HG02885 (cell line): Measurements from ENCODE around the gene PARP3.

Experiments used
- ATAC-seq: cut with Tn5 transposase; IDR thresholded peaks from one replicate; pipeline ENCODE4 v1.9.1; 2021; ENCODE audit warnings: mild to moderate bottlenecking; ENCODE audit not compliant: unreplicated experiment, poor library complexity

Gene PARP3

DNA sequence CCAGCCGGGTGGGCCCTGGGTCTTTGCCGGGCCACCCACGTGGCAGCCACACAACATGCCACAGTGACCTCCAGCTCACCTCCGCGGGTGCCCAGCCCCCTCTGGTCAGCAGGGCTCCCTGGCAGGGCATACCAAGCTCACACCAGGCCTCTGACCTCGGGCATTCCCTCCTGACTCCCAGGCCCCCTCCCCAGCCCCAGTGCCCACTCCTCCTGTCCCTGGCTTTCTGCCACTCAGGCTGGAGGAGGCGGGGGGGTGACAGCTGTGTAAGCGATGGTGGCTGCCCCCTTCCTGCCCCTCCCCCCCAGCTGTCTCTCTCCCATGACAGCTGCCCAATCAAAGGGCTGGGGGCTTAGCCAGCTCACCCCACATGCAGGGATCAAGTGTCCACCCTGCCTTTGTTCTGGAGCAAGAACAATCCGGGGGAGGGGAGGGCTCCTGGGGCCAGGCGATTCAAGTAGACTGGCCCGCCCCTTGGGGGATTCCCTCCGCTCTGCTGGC is 21.8 kb downstream of the PARP3 start:
- no peak for ATAC-seq

DNA sequence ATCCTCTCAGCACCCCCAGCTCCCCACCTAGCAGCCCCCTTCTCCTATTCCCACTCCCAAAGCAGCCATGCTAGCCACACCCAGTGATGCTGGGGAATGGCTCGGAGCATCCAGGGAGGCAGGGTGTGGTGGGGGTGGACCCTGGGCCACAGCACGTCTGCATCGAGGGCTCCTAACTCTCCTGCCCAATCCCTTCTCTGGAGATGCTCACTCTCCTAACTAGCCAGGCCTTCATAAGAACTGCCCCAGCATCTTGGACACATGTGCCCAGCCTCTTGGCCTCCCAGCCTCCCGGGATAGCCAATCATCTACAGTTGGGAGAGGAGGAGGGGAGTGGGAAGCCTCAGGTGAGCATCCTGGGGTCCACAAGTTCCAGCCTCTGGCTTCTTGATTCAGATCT is 22.4 kb downstream of the PARP3 start:
- ATAC-seq: no peak

- no peak for ATAC-seq
Observed at GRCh38 chr3:51966016-51966415, 23.9 kb downstream of the PARP3 start.

DNA sequence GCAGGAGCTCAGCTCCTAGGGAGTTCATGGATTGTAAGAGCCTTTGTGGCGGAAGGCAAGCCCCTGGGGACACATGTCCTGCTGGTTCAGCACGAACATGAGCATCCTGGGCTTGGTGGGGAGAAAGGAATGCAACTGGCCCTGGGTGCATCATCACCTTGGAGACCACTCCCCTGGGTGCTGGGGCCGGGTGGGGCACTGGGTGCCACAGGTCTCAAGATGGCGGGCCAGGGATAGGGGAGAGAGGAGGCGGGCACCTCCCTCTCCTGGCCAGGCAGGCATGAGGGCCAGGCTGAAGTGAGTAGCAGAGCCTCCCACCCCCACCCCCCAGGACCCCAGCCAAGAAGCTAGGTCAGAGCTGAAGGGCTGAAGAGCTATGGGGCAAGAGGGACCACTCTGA is 24.3 kb downstream of the PARP3 start:
- no peak for ATAC-seq

DNA sequence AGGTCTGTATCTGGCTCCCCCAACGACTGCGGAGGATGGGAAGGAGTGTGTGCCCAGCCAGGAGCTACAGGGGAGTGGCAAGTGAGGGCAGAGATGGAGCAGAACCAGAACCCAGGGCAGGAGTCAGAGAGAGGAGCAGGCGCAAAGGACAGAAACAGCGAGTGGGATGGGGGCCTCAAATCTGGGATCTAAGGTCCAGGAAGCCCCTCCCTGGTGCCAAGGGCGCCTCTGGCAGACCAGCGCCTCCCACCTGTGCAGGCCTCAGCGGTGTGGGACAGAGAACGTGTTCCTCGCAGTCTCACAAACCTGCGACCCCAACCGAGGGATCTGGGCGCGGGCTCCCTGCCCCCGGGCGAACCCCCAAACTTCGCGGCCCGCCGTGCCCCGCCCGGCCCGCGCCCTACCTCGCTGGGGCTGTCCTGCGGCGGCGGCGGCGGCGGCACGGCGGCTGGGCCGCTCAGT is 24.8 kb downstream of the PARP3 start:
- ATAC-seq: no peak

DNA sequence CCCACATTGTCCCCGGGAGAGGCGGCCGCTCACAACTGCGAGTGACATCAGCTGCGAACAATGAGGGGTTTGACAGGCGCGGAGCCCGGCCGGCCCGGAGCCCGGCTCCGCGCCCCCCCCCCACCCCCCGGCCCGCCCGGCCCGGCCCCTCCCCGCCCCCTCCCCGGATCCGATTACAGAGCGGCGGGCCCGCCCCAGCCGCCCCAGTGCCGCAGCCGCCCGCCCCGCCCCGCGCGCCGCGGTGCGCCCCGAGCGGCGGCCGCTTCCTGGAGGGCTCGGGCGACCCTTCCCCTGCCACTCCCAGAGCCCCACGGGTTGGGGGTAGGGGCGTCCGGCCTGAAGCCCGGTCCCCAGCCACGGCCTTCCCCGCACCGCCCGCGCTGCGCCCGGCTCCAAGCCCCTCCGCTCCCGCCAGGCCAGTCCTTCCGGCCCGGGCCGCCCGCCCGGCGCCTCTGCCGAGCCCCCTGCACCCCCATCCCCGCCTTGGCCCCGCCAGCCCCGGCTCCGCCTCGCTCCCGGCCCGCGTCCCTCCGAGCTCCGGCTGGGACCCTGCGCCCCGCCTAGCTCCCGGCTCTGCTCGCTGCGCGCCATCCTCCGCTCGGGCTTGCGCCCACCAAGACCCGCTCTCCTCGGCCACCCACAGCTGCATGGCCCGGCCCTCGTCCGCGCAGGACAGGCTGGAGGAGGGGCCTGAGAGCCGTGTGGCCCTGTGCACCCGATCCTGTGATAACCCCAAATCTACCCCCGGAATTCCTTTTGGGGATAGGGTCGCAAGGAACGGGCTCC is 25.4 kb downstream of the PARP3 start, which contains the start of gene PCBP4:
Gene PCBP4, minus strand, starts transcription at position 71 of the 786 bp plus-strand sequence. CDS start 6,214 bp downstream, outside the sequence.
- ATAC-seq: peak; percentile 70

DNA sequence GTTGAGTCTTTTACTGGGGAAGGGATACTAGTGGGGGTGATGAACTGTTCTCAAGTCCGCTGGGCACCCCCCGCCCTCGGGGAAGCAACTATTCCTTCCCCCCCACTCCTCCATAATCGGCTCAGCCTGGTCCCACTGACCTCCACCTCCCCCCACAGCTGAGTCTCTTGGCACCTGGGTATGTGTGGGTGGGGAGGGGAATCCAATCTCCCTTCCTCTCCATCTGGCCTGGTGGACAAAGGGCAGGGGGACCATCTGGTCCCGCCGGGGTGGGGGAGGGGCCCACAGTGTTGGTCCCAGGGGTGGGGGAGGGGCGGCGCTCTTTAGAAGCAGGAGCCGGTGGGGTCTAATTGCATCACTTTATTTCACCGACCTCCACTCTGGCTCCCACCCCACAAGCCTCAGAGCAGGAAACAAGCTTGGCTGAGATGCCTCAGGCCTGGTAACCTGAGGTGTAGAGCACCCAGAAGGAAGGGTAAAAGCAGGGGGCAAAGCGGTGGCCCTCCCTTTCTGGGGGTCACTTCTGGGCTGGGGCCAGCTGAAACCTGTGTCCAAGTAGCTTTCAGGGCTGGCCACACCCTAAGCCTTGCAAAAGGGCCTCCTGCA is 26.1 kb downstream of the PARP3 start:
- no peak for ATAC-seq

DNA sequence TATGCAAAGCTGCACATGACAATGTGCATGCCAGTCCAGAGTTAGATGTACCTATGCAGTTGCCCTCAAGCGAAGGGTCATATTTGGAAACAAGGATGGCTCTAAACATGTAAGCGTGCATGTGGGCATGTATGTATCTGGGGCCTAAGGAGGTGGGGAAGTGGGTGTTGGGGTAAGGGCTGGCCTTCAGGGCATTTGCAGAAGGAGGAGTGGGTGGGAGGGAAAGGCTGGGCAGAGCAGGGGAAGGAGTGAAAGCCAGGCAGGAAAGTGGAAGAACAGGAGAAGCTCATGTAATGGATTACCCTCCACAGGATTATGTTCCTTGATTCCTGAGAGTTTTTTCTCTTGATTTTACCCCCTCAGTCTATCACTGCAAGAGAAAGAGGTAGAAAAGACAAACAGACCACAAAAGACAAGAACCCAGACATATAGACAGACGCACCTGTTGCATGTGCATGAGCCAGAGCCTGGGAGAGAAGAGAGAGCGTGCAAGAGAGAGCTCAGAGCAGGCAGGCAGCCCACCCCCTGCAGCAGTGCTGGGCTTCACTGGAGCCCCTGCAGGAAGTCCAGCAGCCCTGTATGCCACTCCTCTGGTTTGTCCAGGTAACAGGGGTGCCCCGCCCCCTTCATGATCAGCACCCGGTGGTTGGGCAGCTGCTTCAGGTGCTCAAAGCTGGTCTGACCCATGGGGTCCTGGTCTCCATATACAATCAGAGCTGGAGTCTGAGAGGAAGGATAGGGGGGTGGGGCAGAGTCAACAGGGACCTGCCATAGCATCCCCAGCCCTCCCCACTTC is 26.9 kb downstream of the PARP3 start:
- no peak for ATAC-seq

DNA sequence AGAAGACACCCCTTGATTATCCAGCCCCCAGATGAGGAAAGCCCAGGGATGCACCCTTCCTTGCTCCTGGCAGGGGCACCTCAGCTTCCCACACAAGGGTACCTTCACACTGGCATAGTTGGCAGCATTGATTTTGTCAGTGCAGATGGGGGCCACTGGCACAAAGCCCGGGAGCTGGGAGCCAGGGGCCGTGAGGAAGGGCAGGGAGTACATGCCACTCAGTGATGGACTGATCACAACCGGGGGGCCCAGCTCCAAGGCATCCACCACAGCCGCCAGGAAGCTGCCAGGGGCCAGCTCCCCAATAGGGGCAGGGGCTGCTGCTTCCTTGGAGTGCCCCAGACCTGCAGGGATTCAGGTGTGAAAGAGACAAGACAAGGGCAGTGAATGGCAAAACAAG is 27.7 kb downstream of the PARP3 start:
- ATAC-seq: no peak

GRCh38 chr3:51970606-51971300 is 28.6 kb downstream of the PARP3 start:
- no peak for ATAC-seq

GRCh38 chr3:51971350-51971749 is 29.2 kb downstream of the PARP3 start:
- ATAC-seq: no peak

GRCh38 chr3:51974277-51974962 is 32.3 kb downstream of the PARP3 start:
- peak; percentile 4 for ATAC-seq

DNA sequence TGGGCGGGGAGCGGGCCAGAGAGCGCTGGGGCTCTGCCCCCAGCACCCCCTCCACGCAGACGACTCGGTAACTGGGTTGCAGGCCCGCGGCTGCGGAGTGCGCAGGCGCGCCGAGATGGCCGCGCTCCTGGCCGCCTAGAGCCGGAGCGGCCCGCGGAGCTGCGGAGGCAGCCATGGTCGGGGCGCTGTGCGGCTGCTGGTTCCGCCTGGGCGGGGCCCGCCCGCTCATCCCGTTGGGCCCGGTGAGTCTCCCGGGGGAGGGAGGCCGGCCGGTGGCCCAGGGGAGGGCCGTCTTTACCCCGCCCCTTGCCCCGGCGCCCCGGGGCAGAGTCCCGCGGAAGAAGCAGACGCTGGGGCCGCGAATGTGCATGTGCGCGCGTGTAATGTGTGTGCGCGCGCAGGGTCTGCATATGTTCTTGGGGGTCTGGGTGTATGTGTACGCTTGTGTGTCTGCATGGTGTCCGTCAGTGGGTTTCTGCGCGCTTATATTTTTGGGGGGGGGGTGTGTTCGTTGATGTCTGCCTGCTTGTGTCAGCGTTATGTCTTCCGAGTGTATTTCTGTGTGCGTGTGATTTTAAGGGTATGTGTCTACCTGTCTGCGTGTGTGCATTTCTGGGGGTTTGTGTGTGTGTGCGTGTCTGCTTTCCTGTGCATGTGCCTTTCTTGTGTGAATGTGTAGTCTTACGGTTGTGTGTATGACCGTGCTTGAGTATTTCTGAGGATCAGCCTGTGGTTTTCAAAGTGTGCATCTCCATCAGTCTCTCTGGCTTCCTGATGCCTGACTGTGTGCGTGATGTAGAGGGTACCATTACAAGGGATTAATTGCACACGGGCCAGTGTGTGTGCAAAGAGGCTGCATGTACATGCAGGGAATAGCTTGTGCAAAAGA is 33.0 kb downstream of the PARP3 start, which contains the start of gene ABHD14A:
Gene ABHD14A, plus strand, starts transcription at position 102 of the 889 bp plus-strand sequence. Its CDS starts 72 bp downstream, at position 174.
- peak; percentile 58 for ATAC-seq

DNA sequence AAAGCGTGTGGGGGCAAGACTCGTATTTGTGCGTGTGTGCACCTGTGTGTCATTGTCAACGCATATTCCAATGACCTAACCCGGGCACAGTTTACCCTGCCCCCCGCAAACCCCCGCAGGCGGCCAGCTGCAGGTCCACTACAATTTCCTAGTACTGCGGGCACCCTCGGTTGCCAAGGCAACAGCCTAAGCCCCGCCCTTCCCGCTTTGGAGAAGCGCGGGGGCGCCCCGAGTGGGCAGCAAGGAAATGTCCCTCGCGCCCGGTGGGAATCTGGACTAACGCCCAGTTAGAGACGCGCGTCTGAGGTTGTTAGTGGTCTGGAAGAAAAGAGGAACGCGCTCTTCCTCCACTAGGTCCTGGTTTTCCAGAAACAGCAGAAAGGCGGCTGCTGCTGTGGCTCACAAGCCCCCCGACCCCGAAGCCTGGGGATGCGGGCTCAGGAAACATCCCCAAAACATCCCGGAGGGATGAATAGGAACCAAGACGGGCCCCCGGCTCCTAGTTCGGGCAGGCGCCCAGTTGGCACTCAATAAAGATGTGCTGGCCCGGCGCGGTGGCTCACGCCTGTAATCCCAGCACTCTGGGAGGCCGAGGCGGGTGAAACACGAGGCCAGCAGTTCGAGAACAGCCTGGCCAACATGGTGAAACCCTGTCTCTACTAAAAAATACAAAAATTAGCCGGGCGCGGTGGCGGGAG is 33.8 kb downstream of the PARP3 start:
- ATAC-seq: no peak

DNA sequence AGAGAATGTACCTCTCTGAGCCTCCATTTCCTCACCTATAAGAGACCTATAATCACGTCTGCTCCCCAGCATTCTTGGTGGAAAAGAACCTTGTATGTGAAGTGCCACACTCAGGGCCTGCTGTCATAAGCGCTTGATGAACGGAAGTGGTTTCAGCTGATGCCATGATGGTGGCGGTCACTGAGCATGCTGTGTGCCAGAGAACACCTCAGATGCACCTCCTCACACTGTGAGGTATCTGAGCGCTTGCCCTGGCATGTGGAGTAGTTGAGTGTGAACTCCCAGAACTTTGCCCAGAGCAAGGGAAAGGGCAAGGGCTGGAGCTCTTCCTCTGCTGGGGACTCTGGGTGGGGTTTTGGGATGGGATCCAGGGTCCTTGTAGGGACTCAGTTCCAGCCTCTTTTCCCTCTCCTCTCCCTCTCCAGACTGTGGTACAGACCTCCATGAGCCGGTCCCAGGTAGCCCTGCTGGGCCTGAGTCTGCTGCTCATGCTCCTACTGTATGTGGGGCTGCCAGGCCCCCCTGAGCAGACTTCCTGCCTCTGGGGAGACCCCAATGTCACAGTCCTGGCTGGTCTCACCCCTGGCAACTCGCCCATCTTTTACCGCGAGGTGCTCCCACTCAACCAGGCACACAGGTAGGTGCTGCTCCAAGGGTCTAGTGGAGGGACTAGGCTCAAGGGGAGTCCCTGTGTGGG is 35.4 kb downstream of the PARP3 start:
- no peak for ATAC-seq

DNA sequence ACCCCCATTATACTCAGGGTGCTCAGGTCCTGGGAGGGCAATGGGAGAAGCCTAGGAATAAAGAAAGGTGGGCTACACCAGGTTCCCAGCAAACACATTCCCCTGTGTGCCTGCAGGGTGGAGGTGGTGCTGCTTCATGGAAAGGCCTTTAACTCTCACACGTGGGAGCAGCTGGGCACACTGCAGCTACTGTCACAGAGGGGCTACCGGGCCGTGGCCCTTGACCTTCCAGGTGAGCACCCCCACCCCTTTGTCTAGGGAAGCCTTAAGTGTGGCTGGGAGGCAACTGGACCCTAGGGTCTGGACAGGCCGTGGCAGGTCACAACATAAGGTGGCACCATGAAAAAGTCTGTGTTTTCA is 36.0 kb downstream of the PARP3 start:
- ATAC-seq: no peak

- no peak for ATAC-seq
Observed at GRCh38 chr3:51980253-51980652, 38.1 kb downstream of the PARP3 start.
